ENCODE results near the gene ARHGAP42. TPM values are rescaled to one million over a fixed set of nuclear protein-coding genes. Genes with fewer than 3 reads are reported as not detected.

The ARHGAP42 gene
- total and polyA plus RNA-seq, 10 of the 15 experiments (the other 5 are each of a cell fraction or from before 2014, with no cell fraction given) = 1.8 to 6.3 (median 3.2) TPM

- Histone ChIP-seq H3K4me3 (no peak overlapping the region), H3K79me2 (ENCODE audit: control insufficient read depth, insufficient read depth, low read length) (no peaks in the 10 kb centered on the region), H2AFZ (ENCODE audit: control insufficient read depth, low read depth, low read length) (no peak overlapping the region), H3K4me2 (ENCODE audit: control insufficient read depth, insufficient read depth) (no peak overlapping the region), H3K4me1 (ENCODE audit: control insufficient read depth, insufficient read depth, low read length) (no peaks in the 10 kb centered on the region), H3K27me3 (replicated peaks in 1 of 2; ENCODE audit: control insufficient read depth in 2 of 2, insufficient read depth in 2 of 2, low read length in 1 of 2) (no peaks in the 10 kb centered on the region), H3K27ac (ENCODE audit: control insufficient read depth, insufficient read depth) (no peak overlapping the region), H4K20me1 (ENCODE audit: control insufficient read depth, insufficient read depth) (no peaks in the 10 kb centered on the region), H3K9ac (ENCODE audit: control insufficient read depth, insufficient read depth, low read length) (no peak overlapping the region), H3K9me3 (replicated peaks; ENCODE audit: control insufficient read depth, insufficient read depth, low read length) (no peaks in the 10 kb centered on the region), H3K36me3 (ENCODE audit: control insufficient read depth in 2 of 2, insufficient read depth in 2 of 2, low read length in 1 of 2) (no peaks in the 10 kb centered on the region)
- ChIA-PET CTCF (interaction anchor here (0.8 to 5.4 kb wide), 3 partner anchors 80 to 273 kb away, joined by 3 to 61 read pairs (median 3); no protein-coding TSS in a partner anchor), POLR2A (no interaction called here), SMC1A (ENCODE audit: uncharacterized antibody, unreplicated experiment) (interaction anchor here (2.1 kb wide), 1 partner anchor 167 kb away, joined by 5 read pairs; no protein-coding TSS in a partner anchor), RAD21 (ENCODE audit: unreplicated experiment) (no interaction called here)
- intact Hi-C loops (cut with micrococcal nuclease; ENCODE audit: unreplicated experiment) = no loop called here
- no peak for ATAC-seq
- 58% methylated on average over 4 of the region's 4 CpGs for WGBS (ENCODE audit: insufficient coverage, insufficient replicate concordance, low lambda C conversion rate, missing lambda C conversion rate)
- in situ Hi-C loops (cut with MboI) = loop anchor here (5.0 to 10.0 kb wide), 3 partner anchors 81 to 274 kb away; partner anchors contain the start of gene ARHGAP42
- no peak for DNase-seq (ENCODE audit: low read depth, low spot score)
- BruUV-seq (replicated peaks) = no TSS peak
- FAIRE-seq = no peak
- no peak for TF ChIP-seq ZNF592 (IDR thresholded peaks at IDR 0.05)
- no peak for TF ChIP-seq HCFC1 (IDR thresholded peaks at IDR 0.05; ENCODE audit: low read length)
- no peak for TF ChIP-seq ZNF622 (IDR thresholded peaks at IDR 0.05)
- TF ChIP-seq FOXK2 (IDR thresholded peaks at IDR 0.05) = no peak
- no peak for TF ChIP-seq SIX5 (IDR thresholded peaks at IDR 0.05; ENCODE audit: low read depth, low read length, severe bottlenecking)
- no peak for TF ChIP-seq NR2C2 (IDR thresholded peaks at IDR 0.05; ENCODE audit: borderline replicate concordance, control insufficient read depth, insufficient read length, low read depth)
- no peak for TF ChIP-seq CHD4 (IDR thresholded peaks at IDR 0.05)
- no peak for TF ChIP-seq TCF3 (IDR thresholded peaks at IDR 0.05; ENCODE audit: borderline replicate concordance, insufficient read depth, low read depth, low read length)
- no peak for TF ChIP-seq NR2F1 (conservative IDR thresholded peaks at IDR 0.05)
- no peak for TF ChIP-seq E2F4 (IDR thresholded peaks at IDR 0.05; ENCODE audit: low read depth, low read length)
- TF ChIP-seq RELB (IDR thresholded peaks at IDR 0.05; ENCODE audit: low read depth) = no peak
- no peak for TF ChIP-seq NFYA (IDR thresholded peaks at IDR 0.05; ENCODE audit: borderline replicate concordance, low read depth, low read length)
- no peak for TF ChIP-seq ATF3 (IDR thresholded peaks at IDR 0.05; ENCODE audit: borderline replicate concordance, extremely low read depth, low read depth, low read length)
- TF ChIP-seq BRCA1 (IDR thresholded peaks at IDR 0.05; ENCODE audit: low read depth, low read length) = no peak
- no peak for TF ChIP-seq EP300 (IDR thresholded peaks at IDR 0.05; ENCODE audit: borderline replicate concordance in 1 of 2, control insufficient read depth in 1 of 2, low read depth in 2 of 2, low read length in 2 of 2)
- no peak for TF ChIP-seq ASH2L (IDR thresholded peaks at IDR 0.05; ENCODE audit: borderline replicate concordance, low read depth)
- no peak for TF ChIP-seq BMI1 (IDR thresholded peaks at IDR 0.05; ENCODE audit: borderline replicate concordance)
- TF ChIP-seq MYC (IDR thresholded peaks at IDR 0.05; ENCODE audit: insufficient read depth, insufficient read length, insufficient replicate concordance, low read length, severe bottlenecking) = no peak
Observed at GRCh38 chr11:100851147-100851546, 164.1 kb downstream of the ARHGAP42 start.

Measured in GM12878 (cell line).